Nephron (organoid): ENCODE measurements around the gene TSKU.

Experiments
- H3K27ac Mint-ChIP-seq, 3 experiments: 2 replicates each; pipeline ENCODE4 v1.8.0; 2020; ENCODE audit warnings: mixed read lengths in 3 of 3, mild to moderate bottlenecking in 2 of 3, moderate library complexity in 1 of 3
- H3K27me3 Mint-ChIP-seq: 2 replicates; pipeline ENCODE4 v1.8.0; 2021; ENCODE audit warnings: low read depth, mild to moderate bottlenecking, moderate library complexity, mixed read lengths
- H3K36me3 Mint-ChIP-seq: 2 replicates; pipeline ENCODE4 v1.8.0; 2020; ENCODE audit warnings: low read depth, mixed read lengths
- H3K4me1 Mint-ChIP-seq: 2 replicates; pipeline ENCODE4 v1.8.0; 2020; ENCODE audit warnings: mixed read lengths
- H3K4me3 Mint-ChIP-seq, 3 experiments: 2 replicates each; pipeline ENCODE4 v1.8.0; 2020; ENCODE audit warnings: mild to moderate bottlenecking in 3 of 3, mixed read lengths in 3 of 3, moderate library complexity in 2 of 3
- H3K9me3 Mint-ChIP-seq: 2 replicates; pipeline ENCODE4 v1.8.0; 2020; ENCODE audit warnings: mixed read lengths
- CTCF ChIP-seq, 3 experiments: fragments of 200-600 bp; sonication (generic); IDR thresholded peaks; one replicate each; pipeline ENCODE4 v1.5.0; 2021; ENCODE audit warnings: antibody characterized with exemption in 3 of 3; ENCODE audit not compliant: unreplicated experiment in 3 of 3

TSKU gene

GRCh38 chr11:76756341-76756741 lies 26.8 kb upstream of the TSKU start:
- H3K4me1 Mint-ChIP-seq, result peaks cover 41% of the 10 kb centered on the region
- H3K36me3 Mint-ChIP-seq, result no peaks in the 10 kb centered on the region
- H3K9me3 Mint-ChIP-seq, result no peaks in the 10 kb centered on the region
- TF ChIP-seq CTCF (IDR thresholded peaks at IDR 0.05; ENCODE audit: unreplicated experiment in 3 of 3), result no peak
- no peak overlapping the region for H3K4me3 Mint-ChIP-seq
- peak overlapping the region in 1 of 3 experiments; percentile 14 for H3K27ac Mint-ChIP-seq
- H3K27me3 Mint-ChIP-seq, result peaks cover 10% of the 10 kb centered on the region

- H3K27ac Mint-ChIP-seq, result no peak overlapping the region
Measured at GRCh38 chr11:76758311-76758710, 24.8 kb upstream of the TSKU start.

GRCh38 chr11:76759092-76759491 lies 24.1 kb upstream of the TSKU start:
- H3K27ac Mint-ChIP-seq, result peak overlapping the region in 1 of 3 experiments; percentile 19
- H3K9me3 Mint-ChIP-seq, result no peaks in the 10 kb centered on the region
- H3K4me1 Mint-ChIP-seq, result peaks cover 19% of the 10 kb centered on the region
- no peak overlapping the region for H3K4me3 Mint-ChIP-seq
- H3K27me3 Mint-ChIP-seq, result no peaks in the 10 kb centered on the region
- TF ChIP-seq CTCF (IDR thresholded peaks at IDR 0.05; ENCODE audit: unreplicated experiment in 3 of 3), result no peak
- H3K36me3 Mint-ChIP-seq, result no peaks in the 10 kb centered on the region

More at GRCh38 chr11:76758311-76758710, 24.8 kb upstream of the TSKU start:
- Mint-ChIP-seq H3K27me3 (peaks cover 1% of the 10 kb centered on the region), H3K4me1 (peaks cover 26% of the 10 kb centered on the region), H3K36me3 (no peaks in the 10 kb centered on the region), H3K9me3 (no peaks in the 10 kb centered on the region), H3K4me3 (no peak overlapping the region)
- TF ChIP-seq CTCF (IDR thresholded peaks at IDR 0.05; ENCODE audit: unreplicated experiment in 3 of 3), result no peak

- H3K4me1 Mint-ChIP-seq, result peaks cover 19% of the 10 kb centered on the region
- H3K4me3 Mint-ChIP-seq, result no peak overlapping the region
- H3K9me3 Mint-ChIP-seq, result no peaks in the 10 kb centered on the region
- no peaks in the 10 kb centered on the region for H3K36me3 Mint-ChIP-seq
- no peak for TF ChIP-seq CTCF (IDR thresholded peaks at IDR 0.05; ENCODE audit: unreplicated experiment in 3 of 3)
- no peaks in the 10 kb centered on the region for H3K27me3 Mint-ChIP-seq
- H3K27ac Mint-ChIP-seq, result no peak overlapping the region
Measured at GRCh38 chr11:76759517-76759916, 23.6 kb upstream of the TSKU start.

- H3K4me1 Mint-ChIP-seq, result peaks cover 22% of the 10 kb centered on the region
- no peaks in the 10 kb centered on the region for H3K27me3 Mint-ChIP-seq
- no peaks in the 10 kb centered on the region for H3K9me3 Mint-ChIP-seq
- no peak for TF ChIP-seq CTCF (IDR thresholded peaks at IDR 0.05; ENCODE audit: unreplicated experiment in 3 of 3)
- no peak overlapping the region for H3K27ac Mint-ChIP-seq
- H3K4me3 Mint-ChIP-seq, result no peak overlapping the region
- H3K36me3 Mint-ChIP-seq, result no peaks in the 10 kb centered on the region
Measured at GRCh38 chr11:76760236-76760635, 22.9 kb upstream of the TSKU start.

GRCh38 chr11:76761718-76762355 lies 21.3 kb upstream of the TSKU start:
- Mint-ChIP-seq H3K36me3 (no peaks in the 10 kb centered on the region), H3K27me3 (no peaks in the 10 kb centered on the region), H3K4me1 (peaks cover 36% of the 10 kb centered on the region), H3K27ac (peak overlapping the region in 1 of 3 experiments; percentile 36), H3K4me3 (no peak overlapping the region), H3K9me3 (no peaks in the 10 kb centered on the region)
- no peak for TF ChIP-seq CTCF (IDR thresholded peaks at IDR 0.05; ENCODE audit: unreplicated experiment in 3 of 3)
